ENCODE measurements around the gene SOBP.

The SOBP gene

DNA sequence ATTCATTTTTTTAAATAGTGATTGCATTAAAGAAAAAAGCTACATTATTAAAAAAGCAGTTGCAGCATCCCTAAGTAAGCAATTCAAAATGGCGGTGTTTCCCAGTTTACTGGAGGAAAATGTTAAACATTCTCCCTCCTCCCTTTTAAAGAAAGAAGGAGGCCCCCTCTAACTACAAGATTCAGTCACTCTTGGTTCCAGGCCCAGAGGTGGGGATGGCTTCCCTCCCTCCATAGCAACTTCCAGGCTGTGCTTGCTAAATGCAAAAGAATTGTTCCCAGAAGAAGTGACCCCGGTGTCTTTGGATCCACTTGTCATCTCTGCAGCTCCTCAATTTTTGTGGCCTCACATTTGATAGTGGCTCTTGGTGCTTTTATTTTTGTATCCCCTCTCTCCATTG, 165.9 kb downstream of the SOBP start:
- DNase-seq (ENCODE audit: extremely low spot score), result no peak
- TF ChIP-seq CTCF (IDR thresholded peaks at IDR 0.05; ENCODE audit: control extremely low read depth, extremely low read depth, low read depth, missing control alignments), result no peak
- POLR2A ChIA-PET, result no interaction called here
- CTCF ChIA-PET, result interaction anchor here (0.8 to 1.7 kb wide), 6 partner anchors 12 to 337 kb away, joined by 3 to 9 read pairs (median 3); no protein-coding TSS in a partner anchor

DNA sequence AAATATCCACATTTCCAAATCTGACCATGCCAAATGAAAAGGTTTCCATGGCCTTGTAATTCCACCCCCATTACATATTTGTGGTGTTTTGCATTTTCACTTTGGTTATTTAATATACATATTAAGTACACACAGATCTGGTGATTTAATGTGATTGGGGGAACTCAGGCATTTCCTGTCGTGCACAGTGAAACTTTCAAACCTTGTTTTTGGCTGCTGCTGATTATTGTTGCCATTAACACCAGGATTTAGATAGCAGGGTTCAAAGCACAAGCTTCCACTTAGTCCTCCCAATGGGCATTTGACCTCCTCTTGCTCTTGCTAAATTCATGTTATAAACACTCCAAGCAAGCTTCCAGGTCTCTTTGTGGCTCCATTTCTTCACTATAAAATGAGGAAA, 166.5 kb downstream of the SOBP start:
- no peak for TF ChIP-seq CTCF (IDR thresholded peaks at IDR 0.05; ENCODE audit: control extremely low read depth, extremely low read depth, low read depth, missing control alignments)
- ChIA-PET POLR2A (interaction anchor here (0.6 kb wide), 1 partner anchor 1262 kb away, joined by 4 read pairs; no protein-coding TSS in a partner anchor), CTCF (interaction anchor here (1.0 to 1.7 kb wide), 4 partner anchors 13 to 20 kb away, joined by 3 to 9 read pairs (median 6); no protein-coding TSS in a partner anchor)
- DNase-seq (ENCODE audit: extremely low spot score), result no peak

GRCh38 chr6:107656883-107657282, 167.0 kb downstream of the SOBP start:
- TF ChIP-seq CTCF (IDR thresholded peaks at IDR 0.05; ENCODE audit: control extremely low read depth, extremely low read depth, low read depth, missing control alignments), result no peak
- POLR2A ChIA-PET, result interaction anchor here (0.6 kb wide), 1 partner anchor 1263 kb away, joined by 4 read pairs; no protein-coding TSS in a partner anchor
- CTCF ChIA-PET, result interaction anchor here (1.0 to 1.6 kb wide), 5 partner anchors 9 to 339 kb away, joined by 3 to 7 read pairs (median 4); no protein-coding TSS in a partner anchor
- DNase-seq (ENCODE audit: extremely low spot score), result no peak

DNA sequence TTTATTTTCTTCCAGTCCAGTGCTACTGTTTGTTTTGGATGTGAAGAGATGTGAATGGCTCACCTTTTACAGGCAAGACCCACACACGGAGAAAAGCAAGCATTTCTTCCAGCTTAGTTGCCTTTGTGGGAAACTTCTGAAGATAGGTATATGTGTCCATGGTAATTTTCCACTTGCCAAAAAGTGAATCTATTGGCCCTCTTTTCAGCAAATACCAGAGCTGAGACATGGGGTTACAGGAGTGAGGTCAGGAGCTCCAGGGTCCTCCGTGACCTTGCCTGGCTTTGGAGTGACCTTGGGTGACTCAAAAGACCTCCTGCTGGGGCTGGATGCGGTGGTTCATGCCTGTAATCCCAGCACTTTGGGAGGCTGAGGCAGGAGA, 167.4 kb downstream of the SOBP start:
- no peak for TF ChIP-seq CTCF (IDR thresholded peaks at IDR 0.05; ENCODE audit: control extremely low read depth, extremely low read depth, low read depth, missing control alignments)
- DNase-seq (ENCODE audit: extremely low spot score), result no peak
- CTCF ChIA-PET, result interaction anchor here (1.0 to 1.6 kb wide), 6 partner anchors 8 to 339 kb away, joined by 3 to 7 read pairs (median 4); no protein-coding TSS in a partner anchor
- POLR2A ChIA-PET, result no interaction called here

DNA sequence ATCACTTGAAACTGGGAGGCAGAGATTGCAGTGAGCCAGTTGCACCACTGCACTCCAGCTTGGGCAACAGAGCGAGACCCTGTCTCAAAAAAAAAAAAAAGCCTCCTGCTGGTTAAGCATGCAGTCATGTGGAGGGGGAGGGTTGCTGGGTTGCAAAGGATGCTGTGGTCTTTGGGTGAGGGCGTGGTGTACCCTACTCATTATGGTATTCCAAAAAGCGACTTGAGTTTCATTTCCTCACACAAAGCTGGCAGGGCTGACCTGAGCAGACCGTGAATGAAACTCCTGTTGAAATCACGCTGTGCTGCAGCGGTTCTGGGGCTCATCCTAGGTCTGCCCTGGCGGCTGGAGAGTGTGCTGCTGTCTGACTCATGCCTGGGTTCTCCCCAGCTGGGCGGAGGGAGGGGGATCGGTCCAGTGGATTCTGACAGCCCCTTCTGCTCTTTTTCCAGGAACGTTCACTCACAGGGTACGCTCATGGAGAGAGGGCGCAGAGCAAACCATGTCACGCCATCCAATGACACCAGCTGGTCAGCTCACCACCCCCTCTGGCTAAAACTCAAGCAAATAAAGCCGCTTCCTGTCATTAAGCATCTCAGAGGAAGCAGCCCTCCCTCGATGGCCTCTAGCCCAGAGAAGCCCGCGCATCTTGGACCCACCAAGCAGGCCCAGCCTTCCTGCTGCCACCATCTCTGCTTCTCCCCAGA, 168.0 kb downstream of the SOBP start:
- DNase-seq (ENCODE audit: extremely low spot score), result peak; percentile 67
- CTCF ChIA-PET, result interaction anchor here (1.0 to 1.9 kb wide), 6 partner anchors 8 to 340 kb away, joined by 3 to 7 read pairs (median 4); no protein-coding TSS in a partner anchor
- POLR2A ChIA-PET, result interaction anchor here (0.7 kb wide), 1 partner anchor 1634 kb away, joined by 3 read pairs; no protein-coding TSS in a partner anchor
- no peak for TF ChIP-seq CTCF (IDR thresholded peaks at IDR 0.05; ENCODE audit: control extremely low read depth, extremely low read depth, low read depth, missing control alignments)

GRCh38 chr6:107658920-107659865, 169.3 kb downstream of the SOBP start:
- ChIA-PET CTCF (interaction anchor here (1.0 to 1.9 kb wide), 2 partner anchors 11 to 45 kb away, joined by 3 to 4 read pairs; no protein-coding TSS in a partner anchor), POLR2A (no interaction called here)
- TF ChIP-seq CTCF (IDR thresholded peaks at IDR 0.05; ENCODE audit: control extremely low read depth, extremely low read depth, low read depth, missing control alignments), result no peak
- DNase-seq (ENCODE audit: extremely low spot score), result no peak

Data from GM10248 (cell line).